ENCODE results near the gene INF2. TPM values are rescaled to one million over a fixed set of nuclear protein-coding genes. Genes with fewer than 3 reads are reported as not detected.

The INF2 gene
- total and polyA plus RNA-seq, 9 of the 15 experiments (the other 6 are each of a cell fraction or from before 2014, with no cell fraction given) = 0.56 to 31.3 (median 7.8) TPM

DNA sequence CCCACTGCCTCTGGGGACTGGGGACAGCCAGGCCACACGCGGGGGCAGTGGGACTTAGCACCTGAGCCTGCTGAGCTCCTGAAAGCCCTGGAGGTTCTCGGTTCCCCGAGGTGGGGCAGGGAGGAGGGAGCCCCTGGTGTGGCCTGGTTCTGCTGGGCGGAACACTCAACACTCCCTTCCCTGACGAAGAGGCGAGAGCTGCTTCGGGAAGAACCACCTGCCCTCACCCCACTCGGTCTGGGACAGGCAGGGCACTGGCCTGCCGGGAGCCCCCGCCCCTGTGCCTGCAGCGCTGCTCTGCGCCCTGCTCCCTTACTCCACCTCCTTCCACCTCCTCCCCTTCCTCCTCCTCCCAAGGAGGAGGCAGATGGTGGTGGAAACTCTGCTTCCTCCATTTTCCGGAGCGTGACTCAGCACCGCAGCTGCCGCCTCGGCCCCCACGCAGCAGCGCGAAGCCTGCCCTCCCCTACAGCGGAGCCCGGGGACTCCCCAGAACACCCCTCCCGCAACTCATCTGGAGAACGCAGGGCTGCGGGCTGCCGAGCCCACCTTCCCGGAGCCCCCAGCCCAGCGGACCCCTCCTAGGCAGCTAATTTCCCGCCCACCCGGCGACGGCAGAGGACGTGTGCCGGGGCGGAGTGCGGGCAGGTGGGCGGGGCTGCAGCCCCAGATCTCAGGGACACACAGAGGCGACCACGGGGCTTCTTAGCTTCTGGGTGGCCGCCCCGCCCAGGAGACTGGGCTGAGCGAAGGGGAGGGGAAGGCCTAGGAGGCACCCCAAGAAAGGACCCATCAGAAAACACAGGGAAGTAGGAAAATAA lies 11.7 kb upstream of the INF2 start (continued):
- TF ChIP-seq NELFE (IDR thresholded peaks at IDR 0.05; ENCODE audit: insufficient read depth, insufficient read length) = no peak
- no peak for TF ChIP-seq ZFP1 (CRISPR knock-in tag; IDR thresholded peaks at IDR 0.05)
- no peak for TF ChIP-seq RFX7 (CRISPR knock-in tag; IDR thresholded peaks at IDR 0.05)
- TF ChIP-seq, protein P1, sequence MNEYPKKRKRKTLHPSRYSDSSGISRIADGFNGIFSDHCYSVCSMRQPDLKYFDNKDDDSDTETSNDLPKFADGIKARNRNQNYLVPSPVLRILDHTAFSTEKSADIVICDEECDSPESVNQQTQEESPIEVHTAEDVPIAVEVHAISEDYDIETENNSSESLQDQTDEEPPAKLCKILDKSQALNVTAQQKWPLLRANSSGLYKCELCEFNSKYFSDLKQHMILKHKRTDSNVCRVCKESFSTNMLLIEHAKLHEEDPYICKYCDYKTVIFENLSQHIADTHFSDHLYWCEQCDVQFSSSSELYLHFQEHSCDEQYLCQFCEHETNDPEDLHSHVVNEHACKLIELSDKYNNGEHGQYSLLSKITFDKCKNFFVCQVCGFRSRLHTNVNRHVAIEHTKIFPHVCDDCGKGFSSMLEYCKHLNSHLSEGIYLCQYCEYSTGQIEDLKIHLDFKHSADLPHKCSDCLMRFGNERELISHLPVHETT (CRISPR knock-in tag; conservative IDR thresholded peaks at IDR 0.05 in 1 of 2, IDR thresholded peaks at IDR 0.05 in 1 of 2) = peak in 1 of 2 experiments; percentile 86; a peak in 1 of 4 replicates
- TF ChIP-seq FOXJ2 (tag; IDR thresholded peaks at IDR 0.05) = no peak
- no peak for TF ChIP-seq KDM1A (IDR thresholded peaks at IDR 0.05)
- no peak for TF ChIP-seq ZSCAN29 (IDR thresholded peaks at IDR 0.05)
- TF ChIP-seq, protein P2, sequence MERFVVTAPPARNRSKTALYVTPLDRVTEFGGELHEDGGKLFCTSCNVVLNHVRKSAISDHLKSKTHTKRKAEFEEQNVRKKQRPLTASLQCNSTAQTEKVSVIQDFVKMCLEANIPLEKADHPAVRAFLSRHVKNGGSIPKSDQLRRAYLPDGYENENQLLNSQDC (CRISPR knock-in tag; IDR thresholded peaks at IDR 0.05) = no peak
- TF ChIP-seq PRMT5 (CRISPR knock-in tag; IDR thresholded peaks at IDR 0.05) = no peak
- TF ChIP-seq RB1 (IDR thresholded peaks at IDR 0.05; ENCODE audit: low read depth) = peak; percentile 75
- TF ChIP-seq RBM17 (IDR thresholded peaks at IDR 0.05; ENCODE audit: borderline replicate concordance, low read depth, low read length) = no peak
- no peak for TF ChIP-seq ZNF146 (CRISPR knock-in tag; IDR thresholded peaks at IDR 0.05; ENCODE audit: unreplicated experiment)
- no peak; the same call in 1 of the 2 replicates for TF ChIP-seq TAF7 (tag; IDR thresholded peaks at IDR 0.05)
- TF ChIP-seq SIX5 (IDR thresholded peaks at IDR 0.05; ENCODE audit: borderline replicate concordance in 1 of 2, insufficient read depth in 1 of 2, low read depth in 1 of 2, low read length in 2 of 2) = no peak
- TF ChIP-seq ZNF644 (tag; IDR thresholded peaks at IDR 0.05; ENCODE audit: low read depth) = no peak
- TF ChIP-seq ZNF507 (tag; conservative IDR thresholded peaks at IDR 0.05) = no peak
- no peak for TF ChIP-seq ZNF384 (IDR thresholded peaks at IDR 0.05; ENCODE audit: low read depth, low read length)
- no peak for TF ChIP-seq HDAC3 (IDR thresholded peaks at IDR 0.05; ENCODE audit: borderline replicate concordance, partially characterized antibody)
- TF ChIP-seq, protein P3, sequence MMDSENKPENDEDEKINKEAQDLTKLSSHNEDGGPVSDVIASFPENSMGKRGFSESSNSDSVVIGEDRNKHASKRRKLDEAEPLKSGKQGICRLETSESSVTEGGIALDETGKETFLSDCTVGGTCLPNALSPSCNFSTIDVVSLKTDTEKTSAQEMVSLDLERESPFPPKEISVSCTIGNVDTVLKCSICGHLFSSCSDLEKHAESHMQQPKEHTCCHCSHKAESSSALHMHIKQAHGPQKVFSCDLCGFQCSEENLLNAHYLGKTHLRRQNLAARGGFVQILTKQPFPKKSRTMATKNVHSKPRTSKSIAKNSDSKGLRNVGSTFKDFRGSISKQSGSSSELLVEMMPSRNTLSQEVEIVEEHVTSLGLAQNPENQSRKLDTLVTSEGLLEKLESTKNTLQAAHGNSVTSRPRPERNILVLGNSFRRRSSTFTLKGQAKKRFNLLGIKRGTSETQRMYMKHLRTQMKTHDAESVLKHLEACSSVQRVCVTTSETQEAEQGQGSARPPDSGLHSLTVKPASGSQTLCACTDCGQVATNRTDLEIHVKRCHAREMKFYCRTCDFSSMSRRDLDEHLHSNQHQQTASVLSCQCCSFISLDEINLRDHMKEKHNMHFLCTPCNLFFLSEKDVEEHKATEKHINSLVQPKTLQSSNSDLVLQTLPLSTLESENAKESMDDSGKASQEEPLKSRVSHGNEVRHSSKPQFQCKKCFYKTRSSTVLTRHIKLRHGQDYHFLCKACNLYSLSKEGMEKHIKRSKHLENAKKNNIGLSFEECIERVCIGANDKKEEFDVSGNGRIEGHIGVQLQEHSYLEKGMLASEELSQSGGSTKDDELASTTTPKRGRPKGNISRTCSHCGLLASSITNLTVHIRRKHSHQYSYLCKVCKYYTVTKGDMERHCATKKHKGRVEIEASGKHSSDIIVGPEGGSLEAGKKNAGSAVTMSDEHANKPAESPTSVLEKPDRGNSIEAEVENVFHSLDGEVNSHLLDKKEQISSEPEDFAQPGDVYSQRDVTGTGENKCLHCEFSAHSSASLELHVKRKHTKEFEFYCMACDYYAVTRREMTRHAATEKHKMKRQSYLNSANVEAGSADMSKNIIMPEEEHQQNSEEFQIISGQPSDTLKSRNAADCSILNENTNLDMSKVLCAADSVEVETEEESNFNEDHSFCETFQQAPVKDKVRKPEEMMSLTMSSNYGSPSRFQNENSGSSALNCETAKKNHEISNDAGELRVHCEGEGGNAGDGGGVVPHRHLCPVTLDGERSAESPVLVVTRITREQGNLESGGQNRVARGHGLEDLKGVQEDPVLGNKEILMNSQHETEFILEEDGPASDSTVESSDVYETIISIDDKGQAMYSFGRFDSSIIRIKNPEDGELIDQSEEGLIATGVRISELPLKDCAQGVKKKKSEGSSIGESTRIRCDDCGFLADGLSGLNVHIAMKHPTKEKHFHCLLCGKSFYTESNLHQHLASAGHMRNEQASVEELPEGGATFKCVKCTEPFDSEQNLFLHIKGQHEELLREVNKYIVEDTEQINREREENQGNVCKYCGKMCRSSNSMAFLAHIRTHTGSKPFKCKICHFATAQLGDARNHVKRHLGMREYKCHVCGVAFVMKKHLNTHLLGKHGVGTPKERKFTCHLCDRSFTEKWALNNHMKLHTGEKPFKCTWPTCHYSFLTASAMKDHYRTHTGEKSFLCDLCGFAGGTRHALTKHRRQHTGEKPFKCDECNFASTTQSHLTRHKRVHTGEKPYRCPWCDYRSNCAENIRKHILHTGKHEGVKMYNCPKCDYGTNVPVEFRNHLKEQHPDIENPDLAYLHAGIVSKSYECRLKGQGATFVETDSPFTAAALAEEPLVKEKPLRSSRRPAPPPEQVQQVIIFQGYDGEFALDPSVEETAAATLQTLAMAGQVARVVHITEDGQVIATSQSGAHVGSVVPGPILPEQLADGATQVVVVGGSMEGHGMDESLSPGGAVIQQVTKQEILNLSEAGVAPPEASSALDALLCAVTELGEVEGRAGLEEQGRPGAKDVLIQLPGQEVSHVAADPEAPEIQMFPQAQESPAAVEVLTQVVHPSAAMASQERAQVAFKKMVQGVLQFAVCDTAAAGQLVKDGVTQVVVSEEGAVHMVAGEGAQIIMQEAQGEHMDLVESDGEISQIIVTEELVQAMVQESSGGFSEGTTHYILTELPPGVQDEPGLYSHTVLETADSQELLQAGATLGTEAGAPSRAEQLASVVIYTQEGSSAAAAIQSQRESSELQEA (IDR thresholded peaks at IDR 0.05; ENCODE audit: low read depth) = no peak

Data from K562 (cell line).